Heart right ventricle (tissue), 16 donors: Measurements from ENCODE around the gene YWHAH. TPM values are rescaled to one million over a fixed set of nuclear protein-coding genes. Genes with fewer than 3 reads are reported as not detected.

Experiments used
- ATAC-seq, 8 donors: fragments of 200-7000 bp; cut with Tn5 transposase; one replicate each; pipeline ENCODE4 v1.9.1; 2020; ENCODE audit warnings: mild to moderate bottlenecking in 8 of 8, moderate library complexity in 8 of 8, moderate number of reproducible peaks in 1 of 8
- DNase-seq, 2 donors: peaks; one replicate each; pipeline ENCODE4 v3.0.0-alpha.2; 2020
- H3K27ac ChIP-seq, 10 donors: fragments of 200-600 bp; sonication (generic) in 2 of 10; one replicate each; pipeline versions ENCODE4 v1.5.0 to v1.8.0; 2020 to 2022; ENCODE audit warnings: mild to moderate bottlenecking in 3 of 10
- H3K27me3 ChIP-seq, 7 donors: fragments of 200-600 bp; one replicate each; pipeline ENCODE4 v1.8.0; 2021 to 2022; ENCODE audit warnings: mild to moderate bottlenecking in 2 of 7
- H3K36me3 ChIP-seq, 9 donors: fragments of 200-600 bp; sonication (generic) in 1 of 9; one replicate each; pipeline versions ENCODE4 v1.5.0 to v1.8.0; 2020 to 2022; ENCODE audit warnings: mild to moderate bottlenecking in 2 of 9
- H3K4me1 ChIP-seq, 9 donors: fragments of 200-600 bp; sonication (generic) in 1 of 9; one replicate each; pipeline versions ENCODE4 v1.5.0 to v1.8.0; 2020 to 2022; ENCODE audit warnings: mild to moderate bottlenecking in 4 of 9
- H3K4me3 ChIP-seq, 10 donors: fragments of 200-600 bp; sonication (generic) in 2 of 10; one replicate each; pipeline versions ENCODE4 v1.5.0 to v1.8.0; 2020 to 2022; ENCODE audit warnings: mild to moderate bottlenecking in 7 of 10, moderate library complexity in 2 of 10
- H3K9me3 ChIP-seq, 11 donors: fragments of 200-600 bp in 10 of 11; sonication (generic) in 2 of 11; one replicate each; pipeline versions ENCODE4 v1.5.0 to v1.8.0; 2013 to 2022; ENCODE audit warnings: mild to moderate bottlenecking in 2 of 11, control low read depth in 1 of 11, moderate library complexity in 1 of 11
- WGBS, 2 donors: extraction: QIAGEN DNeasy Blood & Tissue Kit; methylation state at CpG; one replicate each; pipeline ENCODE4 v1.1.7; 2013; ENCODE audit warnings: inconsistent platforms in 1 of 2; 5-methylcytosine and 5-hydroxymethylcytosine counted together
- intact Hi-C, 10 donors: fragments of 100-400 bp; cut with DNase I; formaldehyde crosslinking; loops; one replicate each; pipeline versions ENCODE4 v1.11.1 to v1.14.2; 2022
- polyA plus RNA-seq, 2 donors: library from polyadenylated mRNA; stranded (reverse); fragments of 200-250 nt; gene quantifications; one replicate each; pipeline ENCODE4 v1.2.3, GENCODE V29; 2013
- total RNA-seq, 10 donors: library from RNA; stranded (reverse); fragmentation: NEBNext Ultra II Directional in 3 of 10; extraction: Animal tissue kit (Norgen Biotek cat#: 25700) in 3 of 10; gene quantifications; one replicate each; pipeline versions ENCODE4 v1.2.1 to v1.2.4, GENCODE V29; 2021 to 2023
- TF ChIP-seq, protein P1 (sequence below), 9 donors: fragments of 200-600 bp; sonication (generic) in 2 of 9; IDR thresholded peaks; one replicate each; pipeline versions ENCODE4 v1.5.0 to v1.8.0; 2021 to 2022; ENCODE audit warnings: antibody characterized with exemption in 9 of 9, mild to moderate bottlenecking in 5 of 9, moderate library complexity in 1 of 9
- donor health status: Arrhythmogenic right ventricular cardiomyopathy.
- donor health status: ischemic (EF 13 %, LVEDD 7.1; RV severe dilation, severe dysfunction).
- donor health status: healthy with polysubstance abuse.
- donor health status: DM: no; HTN: yes; CAD: no.
- donor health status: DM: no; HTN: no; CAD: no.
- donor health status: ischemic (EF 25% LVEDD 6.9; RV normal size, moderate dysfunction).
- donor health status: ischemic (EF 25% LVEDD 5.7; RV mildly dilated, moderate dysfunction).
- donor health status: healthy.
- donor health status: DM: yes; HTN: yes; CAD: no.
- donor health status: Ischemic cardiomyopathy.
- donor health status: ischemic (EF 35%, LVEDD 5.7; RV mildly dilated, moderate dysfunction).
- donor health status: nonischemic (EF 11% LVEDD 7.7; RV severe dilation, severe dysfunction).
- donor health status: DM: yes; HTN: yes; CAD: no.
- donor health status: PGD.
- donor health status: ischemic (EF 29% LVEDD 5.4; RV normal size, mild dysfunction).
- donor health status: nonischemic (EF 23%, LVEDD 6.1; RV moderate dilation, normal function).

YWHAH gene
- total and polyA plus RNA-seq, 12 donors = 38.8 to 115 (median 75.8) TPM

- peaks cover 0 to 74% (median 27%) of the 10 kb centered on the region in 9 donors for H3K36me3 ChIP-seq
- H3K4me3 ChIP-seq = no peak overlapping the region
- peak overlapping the region; percentile 13 to 83 (median 72) for H3K27ac ChIP-seq
- H3K4me1 ChIP-seq = peaks cover 20 to 63% (median 58%) of the 10 kb centered on the region in 9 donors
- ATAC-seq (peak; percentile 35 to 83 (median 68)), DNase-seq (peak in 1 of 2 donors; percentile 17)
- TF ChIP-seq, protein P1, sequence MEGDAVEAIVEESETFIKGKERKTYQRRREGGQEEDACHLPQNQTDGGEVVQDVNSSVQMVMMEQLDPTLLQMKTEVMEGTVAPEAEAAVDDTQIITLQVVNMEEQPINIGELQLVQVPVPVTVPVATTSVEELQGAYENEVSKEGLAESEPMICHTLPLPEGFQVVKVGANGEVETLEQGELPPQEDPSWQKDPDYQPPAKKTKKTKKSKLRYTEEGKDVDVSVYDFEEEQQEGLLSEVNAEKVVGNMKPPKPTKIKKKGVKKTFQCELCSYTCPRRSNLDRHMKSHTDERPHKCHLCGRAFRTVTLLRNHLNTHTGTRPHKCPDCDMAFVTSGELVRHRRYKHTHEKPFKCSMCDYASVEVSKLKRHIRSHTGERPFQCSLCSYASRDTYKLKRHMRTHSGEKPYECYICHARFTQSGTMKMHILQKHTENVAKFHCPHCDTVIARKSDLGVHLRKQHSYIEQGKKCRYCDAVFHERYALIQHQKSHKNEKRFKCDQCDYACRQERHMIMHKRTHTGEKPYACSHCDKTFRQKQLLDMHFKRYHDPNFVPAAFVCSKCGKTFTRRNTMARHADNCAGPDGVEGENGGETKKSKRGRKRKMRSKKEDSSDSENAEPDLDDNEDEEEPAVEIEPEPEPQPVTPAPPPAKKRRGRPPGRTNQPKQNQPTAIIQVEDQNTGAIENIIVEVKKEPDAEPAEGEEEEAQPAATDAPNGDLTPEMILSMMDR (IDR thresholded peaks at IDR 0.05) = no peak
- no peaks in the 10 kb centered on the region for H3K27me3 ChIP-seq
- intact Hi-C loops = loop anchor here in 3 of 10 donors (5.0 to 10.0 kb wide), 3 partner anchors 83 to 400 kb away; partner anchors contain the start of gene PISD (in 1 of the 3)
- WGBS, 2 donors = 62 to 65% methylated on average over 11 of the region's 11 CpGs
- no peaks in the 10 kb centered on the region for H3K9me3 ChIP-seq
These were observed 10.5 kb downstream of the YWHAH start for GRCh38 chr22:31954535-31955523.

GRCh38 chr22:31956360-31956759 is 12.0 kb downstream of the YWHAH start:
- WGBS, 2 donors = 95 to 96% methylated on average over 12 of the region's 12 CpGs
- Histone ChIP-seq H3K27me3 (no peaks in the 10 kb centered on the region), H3K9me3 (no peaks in the 10 kb centered on the region), H3K4me1 (peaks cover 15 to 48% (median 43%) of the 10 kb centered on the region in 9 donors), H3K4me3 (no peak overlapping the region), H3K36me3 (peaks cover 0 to 59% (median 21%) of the 10 kb centered on the region in 9 donors), H3K27ac (peak overlapping the region in 1 of 10 donors; percentile 79)
- ATAC-seq (no peak), DNase-seq (no peak)
- TF ChIP-seq, protein P1 (IDR thresholded peaks at IDR 0.05) = no peak
- intact Hi-C loops = loop anchor here in 3 of 10 donors (2.0 to 10.0 kb wide), 3 partner anchors 76 to 402 kb away; partner anchors contain the start of gene PISD (in 1 of the 3)

DNA sequence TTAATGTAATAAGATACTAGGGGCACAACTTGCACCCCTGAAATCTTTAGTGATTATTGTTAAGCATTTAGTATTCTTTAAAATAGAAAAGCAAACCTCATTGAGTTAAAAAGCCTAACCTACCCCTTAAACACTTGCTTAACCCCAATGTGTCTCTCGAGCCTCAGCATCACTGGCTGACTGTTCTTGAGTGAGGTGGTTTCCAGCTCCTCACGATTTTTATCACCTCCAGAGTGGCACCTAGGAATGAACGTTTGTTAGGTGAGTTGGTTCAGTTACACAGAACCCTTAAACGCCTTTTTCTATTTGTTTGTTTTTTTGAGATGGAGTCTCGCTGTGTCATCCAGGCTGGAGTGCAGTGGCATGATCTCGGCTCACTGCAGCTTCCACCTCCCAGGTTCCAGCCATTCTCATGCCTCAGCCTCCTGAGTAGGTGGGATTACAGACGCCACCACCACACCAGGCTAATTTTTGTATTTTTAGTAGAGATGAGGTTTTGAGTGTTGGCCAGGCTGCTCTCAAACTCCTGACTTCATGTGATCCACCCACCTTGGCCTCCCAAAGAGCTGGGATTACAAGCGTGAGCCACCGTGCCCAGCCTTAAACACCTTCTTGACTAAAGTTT is 13.7 kb downstream of the YWHAH start:
- Histone ChIP-seq H3K27ac (no peak overlapping the region), H3K9me3 (no peaks in the 10 kb centered on the region), H3K4me1 (peaks cover 9 to 31% (median 26%) of the 10 kb centered on the region in 9 donors), H3K4me3 (no peak overlapping the region), H3K36me3 (peaks cover 0 to 48% (median 21%) of the 10 kb centered on the region in 9 donors), H3K27me3 (no peaks in the 10 kb centered on the region)
- ATAC-seq (no peak), DNase-seq (no peak)
- intact Hi-C loops = loop anchor here in 3 of 10 donors (2.0 to 10.0 kb wide), 3 partner anchors 77 to 403 kb away; partner anchors contain the start of gene PISD (in 1 of the 3)
- TF ChIP-seq, protein P1 (IDR thresholded peaks at IDR 0.05) = no peak
- 91 to 92% methylated on average over 9 of the region's 9 CpGs for WGBS, 2 donors
